Body of pancreas (tissue), 4 donors: ENCODE data around the gene LTBP3. TPM values are rescaled to one million over a fixed set of nuclear protein-coding genes. Genes with fewer than 3 reads are reported as not detected.
A peak's percentile ranks its signal among the peaks of the same experiment; 100 is the strongest.

ENCODE experiments used
- ATAC-seq: fragments of 150-250 bp; one replicate; pipeline ENCODE4 v1.9.1; 2016
- DNase-seq, 4 donors: peaks; one replicate each; pipeline ENCODE4 v3.0.0-alpha.2; 2019
- H3K27ac ChIP-seq, 4 donors: fragments of 200-600 bp; sonication (generic); 1 replicate in 3 of 4; 2 replicates in 1 of 4; pipeline versions ENCODE4 v1.5.1 to v1.6.1; 2016 to 2019; ENCODE audit warnings: mild to moderate bottlenecking in 1 of 4, mixed read lengths in 1 of 4, moderate library complexity in 1 of 4
- H3K27me3 ChIP-seq, 2 donors: fragments of 200-600 bp; sonication (generic); one replicate each; pipeline ENCODE4 v1.6.0; 2016; ENCODE audit warnings: mild to moderate bottlenecking in 1 of 2
- H3K36me3 ChIP-seq, 2 donors: fragments of 200-600 bp; sonication (generic); replicated peaks in 1 of 2; 2 replicates each; pipeline ENCODE4 v1.5.1; 2016; ENCODE audit warnings: low read depth in 2 of 2; ENCODE audit not compliant: insufficient read depth in 1 of 2
- H3K4me1 ChIP-seq: fragments of 200-600 bp; sonication (generic); one replicate; pipeline ENCODE4 v1.6.0; 2016
- H3K4me3 ChIP-seq, 2 donors: fragments of 200-600 bp; sonication (generic); 1 replicate in 1 of 2; 2 replicates in 1 of 2; pipeline ENCODE4 v1.5.1; 2016 to 2019
- H3K9me3 ChIP-seq, 3 donors: fragments of 200-600 bp; sonication (generic); 1 replicate in 2 of 3; 2 replicates in 1 of 3; pipeline ENCODE4 v1.5.1; 2016
- CTCF ChIP-seq, 7 experiments: fragments of 450-650 bp in 4 of 7; fragments of 200-600 bp in 3 of 7; sonication (generic) in 3 of 7; IDR thresholded peaks; one replicate each; pipeline ENCODE4 v1.5.1; 2016 to 2019; ENCODE audit warnings: antibody characterized with exemption in 7 of 7
- POLR2A ChIP-seq, 3 donors: fragments of 450-650 bp; IDR thresholded peaks; one replicate each; pipeline ENCODE4 v1.6.1; 2016; ENCODE audit warnings: antibody characterized with exemption in 3 of 3, mild to moderate bottlenecking in 2 of 3
- WGBS, 2 donors: methylation state at CpG; one replicate each; pipeline ENCODE4 v1.1.5; 2017; 5-methylcytosine and 5-hydroxymethylcytosine counted together
- intact Hi-C: fragments of 100-400 bp; cut with DNase I; formaldehyde crosslinking; loops from one replicate; pipeline ENCODE4 v1.15.1; 2023
- total RNA-seq, 2 donors: library from RNA; depleted of rRNA; stranded (reverse); fragments of >200 nt; gene quantifications; one replicate each; pipeline ENCODE4 v1.1.0, GENCODE V29; 2016

The LTBP3 gene
- total RNA-seq, 2 donors from 2014 or later, result 131 to 330 TPM

GRCh38 chr11:65576867-65577755 is 19.0 kb upstream of the LTBP3 start:
- 57 to 66% methylated on average over 5 to 18 of the region's 18 CpGs for WGBS, 2 donors
- H3K4me3 ChIP-seq, result no peak overlapping the region
- DNase-seq (peak in 3 of 4 donors; percentile 53 to 86 (median 71)), ATAC-seq (no peak)
- H3K27me3 ChIP-seq, result no peaks in the 10 kb centered on the region
- H3K4me1 ChIP-seq, result peaks cover 46% of the 10 kb centered on the region
- TF ChIP-seq POLR2A (IDR thresholded peaks at IDR 0.05) (peak in 1 of 3 donors; percentile 36), CTCF (IDR thresholded peaks at IDR 0.05) (no peak)
- peak overlapping the region in 2 of 4 donors; percentile 92 to 94 for H3K27ac ChIP-seq
- peaks cover 0 to 1% of the 10 kb centered on the region in 2 donors for H3K36me3 ChIP-seq
- intact Hi-C loops, result no loop called here
- no peaks in the 10 kb centered on the region for H3K9me3 ChIP-seq

GRCh38 chr11:65576232-65576866 is 18.2 kb upstream of the LTBP3 start:
- intact Hi-C loops, result no loop called here
- peak overlapping the region; percentile 45 to 94 (median 86) for H3K27ac ChIP-seq
- no peaks in the 10 kb centered on the region for H3K9me3 ChIP-seq
- H3K36me3 ChIP-seq, result peaks cover 0 to 1% of the 10 kb centered on the region in 2 donors
- H3K4me1 ChIP-seq, result peaks cover 54% of the 10 kb centered on the region
- ATAC-seq, result no peak
- no peaks in the 10 kb centered on the region for H3K27me3 ChIP-seq
- 28 to 67% methylated on average over 5 to 26 of the region's 26 CpGs for WGBS, 2 donors
- no peak for TF ChIP-seq CTCF (IDR thresholded peaks at IDR 0.05)
- no peak for TF ChIP-seq POLR2A (IDR thresholded peaks at IDR 0.05)
- H3K4me3 ChIP-seq, result peak overlapping the region in 1 of 2 donors; percentile 3
- DNase-seq, result peak in 2 of 4 donors; percentile 36 to 39

- Histone ChIP-seq H3K4me1 (peaks cover 61% of the 10 kb centered on the region), H3K27me3 (no peaks in the 10 kb centered on the region), H3K4me3 (peak within 1 kb of the TSS in 1 of 2 donors; percentile 3), H3K27ac (peak within 1 kb of the TSS; percentile 72 to 94 (median 86)), H3K9me3 (no peaks in the 10 kb centered on the region), H3K36me3 (peaks cover 0 to 1% of the 10 kb centered on the region in 2 donors)
- WGBS, 2 donors, result 3% methylated on average over 50 of the region's 69 CpGs; no CpG with 5 or more reads in 1 of the 2 donors
- peak; percentile 61 to 73 (median 67) for DNase-seq
- TF ChIP-seq POLR2A (IDR thresholded peaks at IDR 0.05) (peak in 1 of 3 donors; percentile 24), CTCF (IDR thresholded peaks at IDR 0.05) (no peak)
- peak; percentile 22 for ATAC-seq
- intact Hi-C loops, result no loop called here
Measured at GRCh38 chr11:65575568-65576231, 17.5 kb upstream of the LTBP3 start, which contains the start of gene EHBP1L1. Gene EHBP1L1, plus strand, starts transcription at chr11:65576053. Its CDS starts 250 bp downstream, at chr11:65576303.

- Histone ChIP-seq H3K36me3 (no peaks in the 10 kb centered on the region), H3K9me3 (no peaks in the 10 kb centered on the region), H3K4me3 (peak overlapping the region in 1 of 2 donors; percentile 25), H3K27ac (peak overlapping the region; percentile 72 to 94 (median 86)), H3K4me1 (peaks cover 61% of the 10 kb centered on the region), H3K27me3 (no peaks in the 10 kb centered on the region)
- TF ChIP-seq POLR2A (IDR thresholded peaks at IDR 0.05), result peak in 1 of 3 donors; percentile 21
- TF ChIP-seq CTCF (IDR thresholded peaks at IDR 0.05), result no peak
- intact Hi-C loops, result no loop called here
- peak; percentile 62 to 85 (median 79) for DNase-seq
- no peak for ATAC-seq
- WGBS, 2 donors, result 16 to 36% methylated on average over 7 to 28 of the region's 28 CpGs
Measured at GRCh38 chr11:65574811-65575567, 16.8 kb upstream of the LTBP3 start.
